Suprapubic skin (tissue), 4 donors: ENCODE results near the gene AGER. TPM values are rescaled to one million over a fixed set of nuclear protein-coding genes. Genes with fewer than 3 reads are reported as not detected.
A peak's percentile ranks its signal among the peaks of the same experiment; 100 is the strongest.

Experiments
- DNase-seq, 2 donors: peaks; one replicate each; pipeline ENCODE4 v3.0.0-alpha.2; 2019; ENCODE audit warnings: low spot score in 2 of 2
- H3K27ac ChIP-seq: fragments of 200-600 bp; sonication (generic); one replicate; pipeline ENCODE4 v1.5.1; 2019
- H3K27me3 ChIP-seq: fragments of 200-600 bp; sonication (generic); one replicate; pipeline ENCODE4 v1.5.1; 2019
- H3K36me3 ChIP-seq: fragments of 200-600 bp; sonication (generic); one replicate; pipeline ENCODE4 v1.5.1; 2019
- H3K4me1 ChIP-seq: fragments of 200-600 bp; sonication (generic); one replicate; pipeline ENCODE4 v1.5.1; 2019
- H3K4me3 ChIP-seq: fragments of 200-600 bp; sonication (generic); one replicate; pipeline ENCODE4 v1.5.1; 2019; ENCODE audit warnings: mild to moderate bottlenecking
- H3K9me3 ChIP-seq: fragments of 200-600 bp; sonication (generic); one replicate; pipeline ENCODE4 v1.5.1; 2019
- EP300 ChIP-seq: sonication (generic); formaldehyde crosslinking; IDR thresholded peaks from one replicate; pipeline ENCODE4 v1.6.1; 2017; ENCODE audit warnings: antibody characterized with exemption
- POLR2A ChIP-seq, 2 donors: fragments of 450-650 bp; IDR thresholded peaks; one replicate each; pipeline ENCODE4 v1.6.1; 2017; ENCODE audit warnings: antibody characterized with exemption in 2 of 2, mild to moderate bottlenecking in 2 of 2, moderate library complexity in 2 of 2
- POLR2AphosphoS5 ChIP-seq, 3 donors: sonication (generic); formaldehyde crosslinking; IDR thresholded peaks; one replicate each; pipeline ENCODE4 v1.6.1; 2017; ENCODE audit warnings: antibody characterized with exemption in 3 of 3
- WGBS: methylation state at CpG from one replicate; pipeline ENCODE4 v1.1.5; 2018; 5-methylcytosine and 5-hydroxymethylcytosine counted together
- total RNA-seq, 4 donors: library from RNA; depleted of rRNA; stranded (reverse); fragments of >200 nt; gene quantifications; one replicate each; pipeline ENCODE4 v1.1.0, GENCODE V29; 2016
- TF ChIP-seq, protein P1 (sequence below), 2 donors: fragments of 200-600 bp in 1 of 2; fragments of 450-650 bp in 1 of 2; sonication (generic) in 1 of 2; IDR thresholded peaks; one replicate each; pipeline ENCODE4 v1.5.1; 2016 to 2019; ENCODE audit warnings: antibody characterized with exemption in 2 of 2, mild to moderate bottlenecking in 1 of 2, moderate library complexity in 1 of 2

Gene AGER
- total RNA-seq, 4 donors from 2014 or later = 1.5 to 9.9 (median 4.8) TPM; not detected in 1

DNA sequence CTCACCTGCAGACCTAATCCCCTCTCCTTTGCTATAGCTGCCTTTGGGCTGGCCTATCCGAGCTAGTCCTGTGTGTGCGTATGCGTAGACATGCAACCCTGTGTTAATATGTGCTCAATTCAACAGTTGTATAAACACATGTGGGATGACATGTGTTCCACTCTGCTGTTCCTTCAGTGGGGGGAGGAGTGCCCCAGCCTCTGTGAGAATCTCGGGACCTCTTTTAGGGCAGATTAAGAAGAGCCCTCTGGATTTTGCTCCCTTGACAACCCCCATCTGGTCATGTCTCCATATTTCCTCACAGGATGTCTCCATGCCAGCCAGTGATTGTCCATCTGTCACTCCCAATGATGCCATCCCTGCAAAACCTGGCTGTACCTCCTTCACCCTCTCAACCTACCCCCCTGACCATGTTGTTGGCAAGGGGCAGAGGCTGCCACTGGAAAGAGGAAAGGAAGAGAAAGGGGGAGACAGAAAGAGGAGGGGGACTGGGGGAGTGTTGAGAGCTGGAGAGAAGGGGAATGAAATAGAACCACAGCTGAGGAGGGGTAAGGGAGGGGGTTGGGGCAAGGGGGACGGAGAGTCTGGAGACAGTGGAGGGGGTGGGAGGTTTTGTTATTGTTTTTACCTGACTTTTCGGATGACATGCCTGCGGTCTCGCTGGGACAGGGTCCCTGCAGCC lies 32.7 kb downstream of the AGER start:
- Histone ChIP-seq H3K36me3 (peaks cover 6% of the 10 kb centered on the region), H3K9me3 (no peaks in the 10 kb centered on the region), H3K4me3 (peak overlapping the region; percentile 76), H3K27ac (no peak overlapping the region), H3K27me3 (no peaks in the 10 kb centered on the region), H3K4me1 (peaks cover 47% of the 10 kb centered on the region)
- DNase-seq = no peak
- no peak for TF ChIP-seq POLR2A (IDR thresholded peaks at IDR 0.05)
- TF ChIP-seq EP300 = no peak
- TF ChIP-seq, protein P1, sequence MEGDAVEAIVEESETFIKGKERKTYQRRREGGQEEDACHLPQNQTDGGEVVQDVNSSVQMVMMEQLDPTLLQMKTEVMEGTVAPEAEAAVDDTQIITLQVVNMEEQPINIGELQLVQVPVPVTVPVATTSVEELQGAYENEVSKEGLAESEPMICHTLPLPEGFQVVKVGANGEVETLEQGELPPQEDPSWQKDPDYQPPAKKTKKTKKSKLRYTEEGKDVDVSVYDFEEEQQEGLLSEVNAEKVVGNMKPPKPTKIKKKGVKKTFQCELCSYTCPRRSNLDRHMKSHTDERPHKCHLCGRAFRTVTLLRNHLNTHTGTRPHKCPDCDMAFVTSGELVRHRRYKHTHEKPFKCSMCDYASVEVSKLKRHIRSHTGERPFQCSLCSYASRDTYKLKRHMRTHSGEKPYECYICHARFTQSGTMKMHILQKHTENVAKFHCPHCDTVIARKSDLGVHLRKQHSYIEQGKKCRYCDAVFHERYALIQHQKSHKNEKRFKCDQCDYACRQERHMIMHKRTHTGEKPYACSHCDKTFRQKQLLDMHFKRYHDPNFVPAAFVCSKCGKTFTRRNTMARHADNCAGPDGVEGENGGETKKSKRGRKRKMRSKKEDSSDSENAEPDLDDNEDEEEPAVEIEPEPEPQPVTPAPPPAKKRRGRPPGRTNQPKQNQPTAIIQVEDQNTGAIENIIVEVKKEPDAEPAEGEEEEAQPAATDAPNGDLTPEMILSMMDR (IDR thresholded peaks at IDR 0.05) = no peak
- TF ChIP-seq POLR2AphosphoS5 (IDR thresholded peaks at IDR 0.05) = no peak
- 41% methylated on average over 8 of the region's 8 CpGs for WGBS

DNA sequence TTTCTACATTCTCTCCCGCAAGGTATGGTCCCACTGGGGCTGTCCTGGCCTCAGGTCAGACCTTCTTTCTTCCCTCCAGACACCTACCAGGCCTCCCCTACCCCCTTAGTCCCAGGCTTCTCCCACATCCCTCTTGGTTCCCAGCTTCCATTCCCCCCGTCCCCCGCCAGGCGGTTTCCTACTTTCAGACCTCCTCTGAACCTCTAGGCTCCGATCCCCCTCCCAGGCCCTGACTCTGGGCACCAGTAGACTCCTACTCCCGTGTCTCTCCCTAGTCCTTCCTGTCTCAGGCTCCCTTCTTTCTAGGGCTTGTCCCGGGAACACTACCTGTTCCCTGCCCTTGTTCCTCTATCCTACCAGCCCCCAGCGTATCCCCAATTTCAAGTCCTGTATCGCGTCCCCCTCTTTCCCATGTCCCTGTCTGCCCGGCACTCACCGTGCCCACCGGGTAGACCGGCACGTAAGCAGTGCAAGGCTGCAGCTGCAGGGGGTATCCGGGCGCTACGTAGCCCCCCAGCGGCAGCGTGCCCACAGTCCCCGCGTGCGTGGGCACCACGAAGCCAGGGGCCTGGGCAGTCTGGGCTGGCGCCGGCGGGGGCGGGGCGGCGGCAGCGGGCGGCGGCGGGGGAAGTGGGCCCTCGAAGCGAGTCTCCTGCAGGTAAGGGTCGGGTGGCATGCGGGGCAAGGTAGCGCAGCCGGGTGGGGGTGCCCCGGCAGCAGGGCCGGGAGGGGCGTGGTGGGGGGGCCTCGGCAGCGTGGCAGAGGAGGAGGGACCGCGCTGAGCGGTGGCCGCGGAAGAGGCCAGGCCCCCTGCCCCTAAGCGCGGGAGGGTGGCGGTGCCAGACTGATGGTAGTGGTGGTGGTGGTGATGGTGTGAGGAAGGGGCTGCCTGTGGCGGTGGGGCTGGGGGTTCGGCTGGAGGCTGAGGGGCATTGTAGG lies 33.9 kb downstream of the AGER start:
- 65% methylated on average over 53 of the region's 55 CpGs for WGBS
- Histone ChIP-seq H3K36me3 (no peaks in the 10 kb centered on the region), H3K4me1 (peaks cover 40% of the 10 kb centered on the region), H3K27me3 (no peaks in the 10 kb centered on the region), H3K9me3 (no peaks in the 10 kb centered on the region), H3K27ac (no peak overlapping the region), H3K4me3 (no peak overlapping the region)
- DNase-seq = no peak
- TF ChIP-seq EP300 = no peak

DNA sequence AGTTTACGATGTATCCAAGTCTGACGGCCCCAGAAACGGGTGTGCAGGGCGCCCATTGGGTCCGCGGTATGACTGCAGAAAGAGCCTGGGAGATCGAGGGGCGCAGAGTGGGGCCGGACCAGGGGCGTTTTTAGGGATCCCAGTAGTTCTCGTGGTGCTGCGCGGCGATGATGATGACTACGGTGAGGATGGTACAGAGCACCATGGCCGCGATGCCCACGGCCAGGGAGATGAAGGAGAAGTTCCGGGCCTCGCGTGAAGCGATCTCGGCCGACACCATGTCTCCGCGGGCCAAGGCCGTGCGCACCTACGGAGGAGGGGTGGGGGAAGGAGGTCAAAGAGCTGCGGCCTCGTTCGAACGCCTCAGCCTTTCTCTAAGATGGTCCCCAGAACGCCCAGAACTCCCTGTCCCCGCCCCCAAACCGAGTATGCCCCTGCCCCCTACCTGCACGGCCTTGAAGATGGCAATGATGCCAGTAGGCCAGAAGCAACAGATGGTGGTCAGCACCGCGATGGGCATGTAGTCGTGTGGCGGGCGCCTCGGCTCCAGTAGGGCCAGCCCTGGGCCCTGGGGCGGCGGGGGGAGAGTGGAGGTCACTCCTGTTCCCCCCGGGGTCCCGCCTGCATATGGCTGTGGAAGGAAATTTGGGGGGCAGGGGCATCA lies 34.8 kb downstream of the AGER start:
- Histone ChIP-seq H3K4me3 (peak overlapping the region; percentile 49), H3K36me3 (no peaks in the 10 kb centered on the region), H3K9me3 (no peaks in the 10 kb centered on the region), H3K27ac (no peak overlapping the region), H3K27me3 (no peaks in the 10 kb centered on the region), H3K4me1 (peaks cover 34% of the 10 kb centered on the region)
- WGBS = 52% methylated on average over 27 of the region's 47 CpGs
- TF ChIP-seq, protein P1 (IDR thresholded peaks at IDR 0.05) = no peak
- TF ChIP-seq POLR2A (IDR thresholded peaks at IDR 0.05) (no peak), POLR2AphosphoS5 (IDR thresholded peaks at IDR 0.05) (no peak), EP300 (no peak)
- DNase-seq = no peak

DNA sequence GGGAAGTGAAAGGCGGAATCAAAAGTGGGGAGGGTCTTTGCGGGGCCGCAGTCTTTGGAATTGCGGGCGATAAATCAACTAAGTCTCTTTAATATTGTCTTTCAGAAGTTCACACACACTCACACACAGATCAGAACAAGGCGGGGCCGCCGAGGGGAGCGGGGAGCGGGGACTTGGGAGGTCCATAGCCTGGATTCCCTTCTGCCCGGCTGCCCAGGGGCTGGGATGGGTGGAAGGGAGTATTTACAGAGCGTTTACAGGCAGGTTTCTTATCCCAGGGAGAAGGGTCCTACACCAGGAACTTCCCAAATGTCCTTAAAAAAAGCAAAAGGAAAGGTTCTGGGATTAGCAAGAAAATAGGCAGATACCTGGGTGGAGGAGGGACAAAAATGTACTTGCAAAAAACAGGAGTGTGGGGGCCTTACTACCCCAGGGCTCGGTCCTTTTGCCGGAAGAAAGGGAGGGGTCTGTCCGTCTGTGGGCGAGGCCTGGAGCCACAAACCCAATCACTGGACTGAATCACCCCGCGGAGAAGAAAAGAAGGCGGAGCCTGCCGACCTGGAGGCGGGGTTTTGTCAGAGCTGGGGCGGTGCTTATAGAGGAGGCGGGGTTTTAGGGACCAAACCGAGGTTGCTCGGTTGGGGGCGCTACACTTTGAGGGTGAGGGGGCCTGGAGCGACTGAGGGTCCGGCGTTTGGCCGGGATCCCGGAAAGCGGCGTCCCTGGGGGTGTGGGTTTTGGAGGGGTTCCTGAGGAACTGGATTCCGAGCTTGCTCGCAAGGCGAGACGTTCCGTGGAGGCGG lies 35.6 kb downstream of the AGER start:
- DNase-seq = peak; percentile 86 to 88
- H3K4me1 ChIP-seq = peaks cover 32% of the 10 kb centered on the region
- TF ChIP-seq POLR2AphosphoS5 (IDR thresholded peaks at IDR 0.05) (no peak), EP300 (no peak)
- TF ChIP-seq, protein P1 (IDR thresholded peaks at IDR 0.05) = peak; percentile 3 to 23
- WGBS = 27% methylated on average over 39 of the region's 39 CpGs
- H3K36me3 ChIP-seq = no peaks in the 10 kb centered on the region
- no peaks in the 10 kb centered on the region for H3K9me3 ChIP-seq
- peak overlapping the region; percentile 49 for H3K4me3 ChIP-seq
- no peaks in the 10 kb centered on the region for H3K27me3 ChIP-seq
- no peak overlapping the region for H3K27ac ChIP-seq

DNA sequence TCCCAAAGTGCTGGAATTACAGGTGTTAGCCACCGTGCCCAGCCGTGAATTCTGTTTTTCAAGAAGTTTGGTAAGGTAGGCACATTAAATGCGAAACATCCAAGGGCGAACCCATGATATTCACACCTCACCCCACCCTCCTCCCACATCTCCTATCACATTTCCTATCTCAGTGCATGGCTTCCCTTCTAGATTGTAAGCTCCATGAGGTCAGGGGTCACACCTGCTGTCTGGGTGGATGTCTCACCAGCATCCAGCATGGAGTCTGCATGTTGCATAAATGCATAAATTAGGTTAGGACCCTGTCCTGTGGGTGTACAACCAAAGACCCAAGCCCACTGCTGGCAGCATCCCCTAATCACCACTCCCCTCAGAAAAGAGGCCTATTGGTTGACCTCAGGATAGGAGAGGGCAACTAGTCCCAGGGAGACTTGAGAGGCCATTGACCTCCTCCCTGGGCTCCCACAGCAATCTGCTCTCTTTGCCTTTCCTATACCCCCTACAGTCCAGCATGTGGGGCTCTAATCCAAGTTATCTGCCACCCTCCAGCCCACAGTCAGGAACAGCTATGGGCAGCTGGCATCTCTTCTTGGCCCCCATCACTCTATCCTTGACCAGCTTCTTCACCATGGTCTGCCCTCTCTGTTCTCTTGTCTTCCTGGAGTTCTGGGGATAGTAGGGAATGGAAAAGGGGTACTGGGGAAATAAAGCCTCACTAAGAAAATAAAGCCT lies 36.5 kb downstream of the AGER start:
- WGBS = 81% methylated on average over 4 of the region's 4 CpGs
- H3K36me3 ChIP-seq = no peaks in the 10 kb centered on the region
- peak overlapping the region; percentile 49 for H3K4me3 ChIP-seq
- peaks cover 23% of the 10 kb centered on the region for H3K4me1 ChIP-seq
- no peak for DNase-seq
- H3K27me3 ChIP-seq = no peaks in the 10 kb centered on the region
- no peak overlapping the region for H3K27ac ChIP-seq
- TF ChIP-seq POLR2A (IDR thresholded peaks at IDR 0.05) (no peak), POLR2AphosphoS5 (IDR thresholded peaks at IDR 0.05) (no peak), EP300 (no peak)
- TF ChIP-seq, protein P1 (IDR thresholded peaks at IDR 0.05) = no peak
- H3K9me3 ChIP-seq = no peaks in the 10 kb centered on the region
